IPS-15b (cell line): ENCODE measurements around the gene NDST1.
"Not testable (repeated sequence)": the region's sequence is repeated elsewhere in the genome, so short reads cannot be mapped to it uniquely, and the experiment has no call there.

Experiments
- H3K27me3 ChIP-seq: one replicate; pipeline ENCODE4 v1.6.1; 2013; ENCODE audit warnings: low read length; ENCODE audit not compliant: control insufficient read depth, insufficient read depth
- H3K36me3 ChIP-seq: one replicate; pipeline ENCODE4 v1.6.1; 2013; ENCODE audit warnings: low read length; ENCODE audit not compliant: control insufficient read depth, insufficient read depth
- H3K4me1 ChIP-seq: one replicate; pipeline ENCODE4 v1.6.1; 2013; ENCODE audit warnings: mild to moderate bottlenecking, low read length; ENCODE audit not compliant: control insufficient read depth, insufficient read depth
- H3K4me3 ChIP-seq: one replicate; pipeline ENCODE4 v1.5.1; 2013; ENCODE audit warnings: low read depth, low read length
- H3K9ac ChIP-seq: one replicate; pipeline ENCODE4 v1.6.1; 2013; ENCODE audit warnings: low read depth, mild to moderate bottlenecking, low read length
- H3K9me3 ChIP-seq: one replicate; pipeline ENCODE4 v1.6.1; 2013; ENCODE audit warnings: mild to moderate bottlenecking, low read length; ENCODE audit not compliant: control insufficient read depth, insufficient read depth

NDST1 gene

DNA sequence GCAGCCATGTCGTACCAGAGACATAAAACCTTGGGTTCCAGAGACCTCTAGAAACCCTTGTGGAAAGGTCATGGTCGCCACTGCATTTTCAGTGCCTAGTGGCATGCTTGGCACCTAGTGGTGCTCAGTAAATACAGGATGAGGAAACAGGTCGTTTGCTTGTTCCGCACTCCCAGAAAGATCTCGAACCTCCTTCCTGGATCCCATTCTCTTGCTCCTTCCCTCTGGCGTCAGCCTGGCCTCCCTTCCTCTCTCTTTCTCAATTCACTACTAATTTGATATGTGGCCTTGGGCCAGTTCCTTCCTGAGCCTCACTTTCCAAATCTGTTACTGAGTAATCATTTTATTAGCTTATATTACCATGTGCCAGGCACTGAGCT is 4.4 kb downstream of the NDST1 start:
- H3K4me3 ChIP-seq = peak overlapping the region; percentile 8
- no peaks in the 10 kb centered on the region for H3K9me3 ChIP-seq
- H3K27me3 ChIP-seq = no peaks in the 10 kb centered on the region
- H3K9ac ChIP-seq = peak overlapping the region; percentile 57
- peaks cover 27% of the 10 kb centered on the region for H3K4me1 ChIP-seq
- H3K36me3 ChIP-seq = peaks cover 4% of the 10 kb centered on the region

DNA sequence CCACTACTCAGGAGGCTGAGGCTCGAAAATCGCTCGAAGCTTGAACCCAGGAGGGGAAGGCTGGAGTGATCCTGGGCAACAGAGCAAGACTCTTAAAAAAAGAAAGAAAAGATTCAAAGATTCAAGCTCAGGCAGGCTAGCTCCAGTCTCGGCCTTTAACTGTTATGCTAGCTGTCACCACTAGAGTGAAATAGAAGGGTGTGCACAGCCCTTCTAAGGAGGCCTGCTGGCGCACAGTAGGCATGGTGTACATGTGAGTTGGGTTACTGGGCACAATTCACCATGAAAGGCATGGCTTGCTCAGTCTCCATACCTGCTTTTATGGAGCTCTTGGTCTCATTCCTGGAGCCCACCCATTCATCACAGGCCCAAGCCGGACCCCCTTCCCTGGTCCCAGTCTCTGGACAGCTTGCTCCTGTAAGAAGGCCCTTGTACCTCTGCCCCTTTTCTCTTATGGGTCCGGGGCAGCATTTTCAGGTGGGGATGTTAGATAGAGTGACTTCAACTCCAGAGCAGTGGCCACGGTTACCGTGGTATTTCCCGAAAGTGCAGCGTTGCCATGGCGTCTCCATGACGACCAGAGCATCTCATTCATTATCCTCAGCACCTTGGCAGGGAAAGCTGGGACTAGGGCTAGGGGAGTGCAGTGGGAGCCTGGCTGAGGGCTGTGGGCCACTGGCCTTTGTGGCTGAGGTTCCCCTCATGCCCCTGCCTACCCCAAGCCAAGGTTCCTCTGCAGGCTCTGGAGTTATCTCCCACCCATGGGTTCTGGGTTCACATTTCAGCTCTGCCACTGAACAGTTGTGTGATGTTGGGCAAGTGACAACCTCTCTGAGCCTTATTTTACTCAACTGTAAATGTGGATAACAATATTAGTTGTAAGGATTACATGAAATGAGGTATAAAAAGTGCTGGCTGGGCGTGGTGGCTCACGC is 5.7 kb downstream of the NDST1 start:
- Histone ChIP-seq H3K9me3 (no peaks in the 10 kb centered on the region), H3K4me3 (no peak overlapping the region), H3K9ac (no peak overlapping the region), H3K27me3 (no peaks in the 10 kb centered on the region), H3K4me1 (peaks cover 29% of the 10 kb centered on the region), H3K36me3 (peaks cover 4% of the 10 kb centered on the region)

DNA sequence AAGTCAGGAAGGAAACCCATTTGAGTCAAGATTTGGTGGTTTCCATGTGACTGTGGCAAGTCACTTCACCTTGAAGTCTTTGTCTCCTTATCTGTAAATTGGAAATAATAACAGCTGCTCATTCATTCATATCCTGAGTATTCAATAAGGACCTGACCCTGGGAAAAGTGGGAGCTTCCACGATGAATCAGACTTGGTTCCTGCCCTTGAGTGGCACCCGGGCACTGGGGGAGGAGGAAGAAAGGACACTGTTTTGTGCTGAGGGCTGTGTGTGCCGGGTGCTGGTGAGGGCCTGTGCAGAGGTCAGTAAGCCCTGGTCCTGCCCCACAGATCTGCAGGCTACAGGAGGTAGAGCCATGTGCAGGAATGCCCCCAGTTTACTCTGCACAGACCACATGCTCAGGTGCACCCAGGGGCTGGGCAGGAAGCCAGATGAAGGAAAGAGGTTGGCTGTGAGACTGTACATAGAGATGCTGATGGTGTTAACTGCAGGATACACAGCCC is 6.8 kb downstream of the NDST1 start:
- Histone ChIP-seq H3K36me3 (peaks cover 4% of the 10 kb centered on the region), H3K9me3 (no peaks in the 10 kb centered on the region), H3K9ac (no peak overlapping the region), H3K4me3 (no peak overlapping the region), H3K4me1 (peaks cover 26% of the 10 kb centered on the region), H3K27me3 (no peaks in the 10 kb centered on the region)

- Histone ChIP-seq H3K9me3 (no peaks in the 10 kb centered on the region), H3K36me3 (peaks cover 4% of the 10 kb centered on the region), H3K27me3 (no peaks in the 10 kb centered on the region), H3K4me1 (peaks cover 26% of the 10 kb centered on the region), H3K4me3 (no peak overlapping the region), H3K9ac (peak overlapping the region; percentile 24)
These were observed 7.5 kb downstream of the NDST1 start for GRCh38 chr5:150515446-150515845.

DNA sequence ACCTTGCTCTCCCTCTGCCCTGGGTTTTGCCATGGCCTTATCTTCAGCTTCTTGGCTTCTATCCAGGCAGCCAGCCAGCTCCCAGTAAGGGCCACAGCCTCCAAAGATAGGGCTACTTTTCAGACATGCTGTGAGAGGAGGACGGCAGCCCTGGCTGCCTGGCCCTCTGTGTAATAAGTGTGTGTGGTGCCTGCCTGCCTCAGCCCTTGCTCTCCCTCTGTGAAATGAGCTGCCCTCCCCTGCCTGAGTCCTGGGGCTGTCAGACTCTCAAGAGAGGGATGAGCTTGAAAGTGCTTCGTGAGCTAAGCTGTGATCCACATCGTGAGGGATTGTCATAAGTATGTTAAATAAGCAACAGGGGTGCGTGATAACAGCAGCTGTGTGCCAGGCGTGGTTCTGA is 8.1 kb downstream of the NDST1 start:
- Histone ChIP-seq H3K4me3 (no peak overlapping the region), H3K36me3 (peaks cover 8% of the 10 kb centered on the region), H3K27me3 (no peaks in the 10 kb centered on the region), H3K4me1 (peaks cover 20% of the 10 kb centered on the region), H3K9me3 (no peaks in the 10 kb centered on the region), H3K9ac (no peak overlapping the region)

DNA sequence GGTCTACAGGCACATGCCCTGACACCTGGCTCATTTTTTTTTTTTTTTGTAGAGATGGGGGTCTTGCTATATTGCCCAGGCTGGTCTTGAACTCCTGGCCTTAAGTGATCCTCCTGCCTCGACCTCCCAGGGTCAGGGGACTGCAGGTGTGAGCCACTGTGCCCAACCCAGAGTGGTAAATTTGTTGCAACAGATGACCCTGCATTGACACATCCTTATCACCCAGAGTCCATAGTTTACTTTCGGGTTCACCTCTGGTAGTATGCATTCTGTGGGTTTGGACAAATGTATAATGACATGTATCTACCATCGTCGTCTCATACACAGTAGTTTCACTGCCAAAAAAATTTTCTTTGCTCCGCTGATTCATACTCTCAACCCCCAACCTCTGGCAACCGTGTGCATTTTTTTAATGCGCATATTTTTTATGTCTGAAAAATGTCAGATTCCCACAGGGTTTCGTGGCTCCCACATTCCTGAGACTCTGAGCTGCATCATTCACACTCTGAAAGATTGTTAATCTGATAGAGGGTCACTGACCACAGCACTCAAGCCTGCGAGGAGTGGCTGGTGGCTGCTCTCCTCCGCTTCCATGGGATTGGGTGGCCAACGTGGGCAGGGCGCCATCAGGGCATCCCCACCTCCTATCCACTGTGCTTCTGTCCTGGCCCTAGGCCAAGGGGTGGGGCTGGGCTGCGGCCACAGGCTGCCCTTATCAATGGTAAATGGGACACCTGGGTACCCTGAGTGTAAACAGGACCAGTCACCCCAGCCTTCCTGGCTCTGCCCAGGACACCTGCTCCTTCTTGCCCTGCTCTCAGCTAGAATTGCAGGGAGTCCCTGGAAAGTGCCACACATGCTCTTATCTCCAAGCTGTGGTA is 9.6 kb downstream of the NDST1 start:
- no peaks in the 10 kb centered on the region for H3K27me3 ChIP-seq
- H3K9ac ChIP-seq = no peak overlapping the region
- H3K4me1 ChIP-seq = peaks cover 5% of the 10 kb centered on the region
- H3K9me3 ChIP-seq = no peaks in the 10 kb centered on the region
- no peak overlapping the region for H3K4me3 ChIP-seq
- peaks cover 13% of the 10 kb centered on the region for H3K36me3 ChIP-seq

DNA sequence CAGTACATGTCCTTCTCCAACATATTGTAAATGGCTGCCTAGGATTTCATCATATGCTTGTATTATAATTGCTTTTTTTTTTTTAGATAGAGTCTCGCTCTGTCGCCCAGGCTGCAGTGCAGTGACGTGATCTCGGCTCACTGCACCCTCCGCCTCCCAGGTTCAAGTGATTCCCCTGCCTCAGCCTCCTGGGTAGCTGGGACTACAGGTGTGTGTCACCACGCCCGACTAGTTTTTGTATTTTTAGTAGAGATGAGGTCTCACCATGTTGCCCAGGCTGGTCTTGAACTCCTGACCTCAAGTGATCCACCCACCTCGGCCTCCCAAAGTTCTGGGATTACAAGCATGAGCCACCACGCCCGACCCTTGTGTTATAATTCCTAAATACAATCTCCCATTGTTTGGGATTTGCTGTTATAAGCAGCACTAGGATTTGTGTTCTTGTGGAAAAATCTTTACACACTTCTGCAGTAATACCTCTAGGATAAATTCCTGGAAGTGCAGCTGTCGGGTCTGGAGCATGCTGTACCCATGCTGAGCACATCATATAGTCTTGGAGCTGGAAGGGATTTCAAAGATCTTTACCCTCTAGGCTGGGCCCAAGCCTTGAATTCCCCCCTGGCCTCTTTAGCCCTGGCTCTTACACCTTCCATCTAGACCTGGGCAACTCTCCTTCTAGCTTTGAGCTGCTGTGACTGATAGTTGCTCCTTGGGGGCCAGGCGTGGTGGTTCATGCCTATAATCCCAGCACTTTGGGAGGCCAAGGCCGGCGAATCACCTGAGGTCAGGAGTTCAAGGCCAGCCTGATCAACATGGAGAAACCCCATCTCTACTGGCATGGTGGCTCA is 11.0 kb downstream of the NDST1 start:
- H3K36me3 ChIP-seq = peaks cover 13% of the 10 kb centered on the region
- H3K9ac ChIP-seq, H3K27me3 ChIP-seq, H3K4me1 ChIP-seq, H3K9me3 ChIP-seq, H3K4me3 ChIP-seq: not testable (repeated sequence)

GRCh38 chr5:150519560-150519945 is 11.6 kb downstream of the NDST1 start:
- no peaks in the 10 kb centered on the region for H3K27me3 ChIP-seq
- no peak overlapping the region for H3K4me3 ChIP-seq

GRCh38 chr5:150519978-150520377 is 12.0 kb downstream of the NDST1 start:
- no peaks in the 10 kb centered on the region for H3K9me3 ChIP-seq
- H3K36me3 ChIP-seq = peaks cover 13% of the 10 kb centered on the region
- H3K4me1 ChIP-seq = peaks cover 10% of the 10 kb centered on the region
- H3K4me3 ChIP-seq = no peak overlapping the region
- no peak overlapping the region for H3K9ac ChIP-seq
- no peaks in the 10 kb centered on the region for H3K27me3 ChIP-seq

More at GRCh38 chr5:150519560-150519945, 11.6 kb downstream of the NDST1 start:
- H3K9ac ChIP-seq = no peak overlapping the region
- no peaks in the 10 kb centered on the region for H3K9me3 ChIP-seq
- H3K4me1 ChIP-seq = peaks cover 6% of the 10 kb centered on the region
- peaks cover 13% of the 10 kb centered on the region for H3K36me3 ChIP-seq

DNA sequence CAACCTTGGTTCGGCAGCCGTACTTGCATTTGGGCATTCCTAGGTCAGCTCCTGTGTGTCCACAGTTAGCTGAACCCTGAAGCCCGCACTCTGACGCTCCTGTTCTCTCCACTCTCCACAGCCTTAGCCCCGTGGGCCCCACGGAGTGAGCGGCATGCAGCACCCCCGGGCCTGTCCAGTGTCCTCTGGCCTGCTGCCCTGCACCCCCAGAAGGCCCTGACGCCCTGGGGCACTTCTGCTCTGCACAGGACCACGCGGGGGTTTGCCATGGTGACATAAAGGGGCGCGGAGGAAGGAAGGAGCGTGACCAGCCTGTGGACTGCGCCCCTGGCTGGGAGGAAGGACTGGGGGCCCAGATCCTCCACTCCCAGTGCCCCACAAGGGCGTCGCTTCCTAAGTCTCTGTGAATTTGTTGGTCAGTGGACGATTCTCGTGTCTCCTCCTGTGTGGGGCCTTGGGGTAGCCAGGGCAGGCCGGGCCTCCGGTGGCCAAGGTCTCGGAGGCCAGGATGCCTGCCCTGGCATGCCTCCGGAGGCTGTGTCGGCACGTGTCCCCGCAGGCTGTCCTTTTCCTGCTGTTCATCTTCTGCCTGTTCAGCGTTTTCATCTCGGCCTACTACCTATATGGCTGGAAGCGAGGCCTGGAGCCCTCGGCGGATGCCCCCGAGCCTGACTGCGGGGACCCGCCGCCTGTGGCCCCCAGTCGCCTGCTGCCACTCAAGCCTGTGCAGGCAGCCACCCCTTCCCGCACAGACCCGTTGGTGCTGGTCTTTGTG is 13.0 kb downstream of the NDST1 start:
- no peaks in the 10 kb centered on the region for H3K9me3 ChIP-seq
- H3K4me3 ChIP-seq = no peak overlapping the region
- peaks cover 13% of the 10 kb centered on the region for H3K36me3 ChIP-seq
- H3K4me1 ChIP-seq = peaks cover 16% of the 10 kb centered on the region
- H3K27me3 ChIP-seq = no peaks in the 10 kb centered on the region
- H3K9ac ChIP-seq = no peak overlapping the region

DNA sequence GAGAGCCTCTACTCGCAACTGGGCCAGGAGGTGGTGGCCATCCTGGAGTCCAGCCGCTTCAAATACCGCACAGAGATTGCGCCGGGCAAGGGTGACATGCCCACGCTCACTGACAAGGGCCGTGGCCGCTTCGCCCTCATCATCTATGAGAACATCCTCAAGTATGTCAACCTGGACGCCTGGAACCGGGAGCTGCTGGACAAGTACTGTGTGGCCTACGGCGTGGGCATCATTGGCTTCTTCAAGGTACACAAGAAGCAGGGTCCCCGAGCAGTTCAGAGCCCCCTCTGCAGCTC is 13.5 kb downstream of the NDST1 start:
- Histone ChIP-seq H3K9ac (no peak overlapping the region), H3K9me3 (no peaks in the 10 kb centered on the region), H3K4me3 (no peak overlapping the region), H3K4me1 (peaks cover 21% of the 10 kb centered on the region), H3K27me3 (no peaks in the 10 kb centered on the region), H3K36me3 (peaks cover 13% of the 10 kb centered on the region)
